Activated T-cell treated with anti-CD3 and anti-CD28 coated beads for 48 hours (primary cell): ENCODE data around the gene KCTD17.

Source experiments
- DNase-seq: peaks from one replicate; pipeline ENCODE4 v3.0.0-alpha.2; 2020; ENCODE audit warnings: low read depth

KCTD17 gene

DNA sequence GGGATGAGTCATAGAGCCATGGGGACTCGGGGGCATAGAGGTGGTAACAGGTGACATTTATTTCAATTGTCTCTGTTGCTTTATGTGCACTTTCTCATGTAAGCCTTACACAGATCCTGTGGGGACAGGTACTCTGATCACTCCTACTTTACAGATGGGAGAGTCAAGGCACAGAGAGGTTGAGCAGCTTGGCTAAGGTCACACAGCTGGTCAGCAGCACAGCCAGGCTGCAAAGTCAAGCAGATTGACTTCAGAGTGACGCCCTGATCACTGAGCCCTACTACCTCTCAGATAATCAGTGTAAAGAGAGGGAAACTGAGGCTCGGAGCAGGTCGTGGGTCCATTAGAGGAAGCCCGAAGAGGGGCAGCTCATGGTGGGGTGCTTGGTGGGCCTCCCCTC is 54.4 kb downstream of the KCTD17 start:
- no peak for DNase-seq

DNA sequence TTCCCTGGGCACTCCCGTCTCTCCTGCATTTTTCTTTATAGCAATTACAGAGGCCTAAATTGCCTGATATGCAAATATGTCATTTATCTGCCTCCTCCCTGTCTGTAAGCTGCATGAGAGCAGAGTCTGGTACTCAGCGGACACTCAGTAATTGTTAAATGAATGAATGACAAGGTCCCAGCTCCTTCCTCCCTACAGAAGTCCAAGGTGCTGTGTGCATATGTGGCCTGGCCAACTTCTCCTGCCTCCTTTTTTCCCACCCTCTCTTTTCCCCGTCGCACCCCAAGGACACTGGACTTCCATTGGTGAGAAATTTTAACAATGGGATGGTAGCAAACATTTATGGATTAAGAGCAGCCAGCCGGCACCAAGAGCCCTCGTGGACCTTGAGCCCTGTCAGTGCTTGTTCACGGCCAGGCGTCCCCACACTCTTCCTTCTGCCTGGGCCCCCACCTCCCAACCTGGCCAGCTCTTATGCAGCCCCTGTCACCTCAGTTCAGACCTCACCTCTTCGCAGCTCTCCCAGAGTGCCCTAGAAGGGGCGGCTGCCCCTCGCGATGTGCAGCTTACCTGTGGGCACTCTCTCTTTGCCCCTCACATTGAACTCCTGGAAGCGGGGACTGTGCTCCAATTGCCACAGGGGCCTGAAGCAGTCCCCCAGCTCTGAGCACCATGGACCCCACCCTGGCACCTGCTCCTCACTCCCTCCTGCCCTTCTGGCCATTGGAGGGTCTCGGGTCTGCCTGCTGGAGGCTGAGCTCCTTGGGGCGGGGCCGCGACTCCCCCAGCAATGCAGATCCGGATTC is 56.5 kb downstream of the KCTD17 start:
- no peak for DNase-seq

DNA sequence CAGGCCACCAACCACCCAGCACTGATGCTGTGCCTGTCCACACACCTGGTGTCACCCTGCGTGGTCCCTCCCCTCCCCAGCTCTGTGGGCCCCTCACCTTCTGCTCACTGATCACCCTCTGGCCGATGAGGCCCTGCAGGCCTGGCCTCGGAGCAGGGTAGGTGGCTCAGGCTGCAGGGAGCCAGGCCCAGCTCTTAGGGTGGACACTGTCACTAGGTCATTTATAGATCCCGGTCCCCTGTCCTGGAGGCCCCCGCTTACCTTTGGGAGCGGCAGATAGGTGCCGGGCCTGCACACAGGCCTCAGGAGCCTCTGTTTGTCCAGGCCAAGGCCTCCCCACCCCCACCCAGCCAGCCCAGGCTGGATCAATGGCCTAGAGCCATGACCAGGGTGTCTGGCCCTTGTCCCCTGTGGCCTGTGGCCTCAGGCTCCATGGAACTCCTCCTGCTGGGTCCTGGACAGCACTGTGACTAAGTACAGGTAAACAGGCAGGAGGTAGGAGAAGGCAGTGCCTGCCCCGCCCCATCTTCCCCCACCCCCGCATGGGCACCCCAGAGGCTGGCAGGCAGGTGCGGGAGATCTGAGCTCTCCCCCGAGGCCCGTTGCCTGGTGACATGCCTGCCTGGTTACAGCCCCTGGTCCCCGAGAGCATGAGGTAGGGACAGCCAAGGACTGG is 57.8 kb downstream of the KCTD17 start, which contains the start of gene TMPRSS6:
Gene TMPRSS6, minus strand, starts transcription at position 472 of the 676 bp plus-strand sequence. CDS start 6,296 bp downstream, outside the sequence.
- DNase-seq, result no peak

DNA sequence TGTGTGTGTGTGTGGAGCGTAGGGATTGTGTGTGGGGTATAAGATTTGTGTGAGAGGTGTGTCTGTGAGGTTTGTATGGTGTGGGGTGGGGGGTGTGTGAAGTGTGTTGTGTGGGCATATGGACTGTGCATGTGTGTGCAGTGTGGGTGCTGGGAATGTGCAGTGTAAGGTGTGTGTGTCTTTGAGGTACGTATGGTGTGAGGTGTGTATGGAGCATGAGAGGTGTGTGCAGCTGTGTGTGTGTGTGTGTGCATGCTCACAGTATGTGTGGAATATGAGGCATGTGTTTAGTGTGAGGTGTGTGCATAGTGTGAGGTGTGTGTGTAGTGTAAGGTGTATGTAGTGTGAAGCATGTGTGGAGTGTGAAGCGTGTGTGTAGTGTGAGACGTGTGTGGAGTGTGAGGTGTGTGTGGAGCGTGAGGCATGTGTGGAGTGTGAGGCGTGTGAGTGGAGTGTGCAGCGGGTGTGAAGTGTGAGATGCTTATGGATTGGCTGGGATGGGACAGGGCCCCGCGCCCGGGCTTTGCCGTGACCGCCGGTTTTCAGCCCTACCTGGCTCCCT is 59.7 kb downstream of the KCTD17 start:
- no peak for DNase-seq

DNA sequence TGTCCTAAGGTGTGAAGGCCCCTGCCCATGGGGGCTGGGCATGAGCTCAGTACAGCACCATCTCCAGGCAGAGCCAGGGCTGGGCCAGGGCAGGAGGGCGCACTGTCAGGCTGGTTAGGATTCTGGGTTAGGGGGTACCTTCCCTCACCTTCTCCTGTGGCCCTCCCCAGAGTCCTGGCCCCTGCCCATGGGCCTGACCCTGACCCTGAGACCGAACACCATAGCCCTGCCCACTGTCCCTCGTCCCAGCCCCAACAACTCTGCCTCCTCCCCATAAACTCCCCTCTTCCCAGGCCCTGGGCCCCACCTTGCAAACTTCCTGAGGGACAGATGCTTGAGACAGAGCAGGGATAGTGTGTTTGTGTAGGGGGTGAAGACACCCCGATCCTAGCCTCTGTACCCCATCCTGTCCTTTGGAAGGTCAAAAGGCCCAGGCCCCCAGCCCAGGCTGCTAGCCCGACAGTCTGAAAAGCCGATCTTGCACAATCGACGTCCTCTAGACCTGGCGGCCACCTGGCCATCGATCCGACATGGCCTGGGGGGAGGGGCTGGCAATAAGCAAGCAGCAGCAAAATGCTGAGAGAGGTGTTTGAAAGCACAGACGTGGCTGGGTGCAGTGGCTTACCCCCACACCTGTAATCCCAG is 60.7 kb downstream of the KCTD17 start:
- no peak for DNase-seq
